ENCODE data around the gene TEX38.
"Not testable (repeated sequence)": the region's sequence is repeated elsewhere in the genome, so short reads cannot be mapped to it uniquely, and the experiment has no call there.

The TEX38 gene

DNA sequence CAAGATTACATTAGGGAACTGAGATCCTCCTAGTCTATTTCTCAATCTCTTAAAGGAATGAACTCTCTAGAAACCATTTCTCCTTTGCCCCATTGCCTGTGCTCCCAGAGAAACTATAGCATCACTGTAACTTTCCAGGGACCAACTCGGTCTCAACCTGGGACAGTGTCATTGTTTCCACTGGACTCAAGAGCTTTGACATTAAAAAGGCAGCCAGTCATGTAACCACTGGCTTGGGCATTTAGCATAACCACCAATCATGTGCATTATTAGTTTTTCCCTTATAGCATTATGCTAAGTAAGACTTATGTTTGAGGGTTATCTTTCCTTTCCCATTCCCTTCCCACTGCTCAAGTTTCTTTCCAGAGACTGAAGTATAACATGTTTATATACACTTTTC lies 18.2 kb downstream of the TEX38 start:
- FAIRE-seq: no peak

GRCh38 chr1:46690931-46691421 lies 19.3 kb downstream of the TEX38 start:
- FAIRE-seq: no peak

DNA sequence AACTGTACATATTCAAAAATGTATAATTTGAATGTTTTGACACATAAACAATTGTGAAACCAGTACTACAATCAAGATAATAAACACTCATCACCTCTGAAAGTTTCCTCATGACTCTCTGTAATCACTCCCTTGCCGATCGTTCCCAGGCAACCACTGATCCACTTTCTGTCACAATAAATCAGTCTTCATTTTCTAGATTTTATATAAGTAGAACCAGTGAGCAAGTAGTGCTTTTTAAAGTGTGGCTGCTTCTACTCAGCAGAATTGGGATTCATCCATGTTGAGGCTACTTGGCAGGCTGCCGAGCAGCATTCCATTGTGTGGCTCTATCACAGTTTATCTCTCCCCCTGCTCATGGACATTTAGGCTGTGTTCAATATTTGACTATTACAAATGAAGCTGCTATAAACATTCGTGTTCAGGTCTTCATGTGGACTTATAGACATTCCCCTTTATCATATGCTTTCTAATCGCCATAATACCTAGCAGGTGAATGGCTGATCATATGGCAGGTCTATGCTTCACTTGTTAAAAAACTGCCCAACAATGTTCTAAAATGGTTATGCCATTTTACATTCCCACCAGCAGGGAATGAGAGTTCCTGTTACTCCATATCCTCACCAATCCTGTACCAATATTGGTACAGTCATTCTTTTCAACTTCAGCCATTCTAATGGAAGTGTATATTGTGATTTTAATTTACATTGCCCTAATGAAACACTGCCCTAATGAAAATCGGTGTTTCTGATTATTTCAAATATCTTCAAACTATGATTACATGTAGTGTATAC lies 20.5 kb downstream of the TEX38 start:
- no peak for FAIRE-seq

DNA sequence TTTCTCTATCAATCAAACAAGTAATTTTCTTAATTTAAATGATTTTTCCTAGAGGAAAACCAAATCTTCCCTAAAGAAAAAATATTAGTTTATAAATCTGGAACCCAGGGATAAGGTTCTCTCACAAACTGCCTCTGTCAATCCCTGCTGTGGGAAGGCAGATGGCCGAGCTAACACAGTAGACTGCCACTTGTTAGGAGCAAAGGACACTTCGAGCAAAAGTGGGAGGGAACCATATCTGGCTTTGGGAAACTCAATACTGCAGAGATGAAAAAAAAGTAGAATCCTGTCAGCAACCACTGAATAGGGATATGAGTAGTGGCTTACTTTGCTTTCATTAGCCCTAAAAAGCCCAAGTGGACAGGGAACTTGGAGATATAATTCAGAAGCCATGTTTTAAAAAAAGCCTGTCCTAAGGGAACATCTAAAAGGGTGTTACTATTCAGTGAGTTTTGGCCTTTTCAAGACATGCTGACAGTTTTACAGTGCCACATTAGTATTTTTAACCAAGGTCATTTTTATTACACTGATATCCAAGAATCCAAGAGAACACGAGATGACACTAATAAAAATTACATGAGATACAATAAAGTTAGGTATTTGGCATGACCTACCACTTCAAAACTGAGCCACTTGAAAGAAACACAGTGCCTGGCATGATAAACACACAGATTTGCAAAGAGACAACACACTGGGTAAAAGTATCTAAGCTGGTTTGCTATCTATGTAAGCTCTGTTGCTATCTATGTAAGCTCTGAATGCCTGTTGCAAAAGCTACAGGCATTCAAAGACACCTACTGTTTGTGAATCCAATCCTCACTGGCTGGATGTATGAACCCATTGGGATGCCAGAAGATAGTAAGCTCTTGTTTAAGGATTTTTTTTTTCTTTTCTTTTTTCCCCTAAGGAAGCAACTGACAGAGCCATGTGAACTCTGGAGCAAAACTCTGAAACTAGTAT lies 21.4 kb downstream of the TEX38 start:
- FAIRE-seq: no peak

DNA sequence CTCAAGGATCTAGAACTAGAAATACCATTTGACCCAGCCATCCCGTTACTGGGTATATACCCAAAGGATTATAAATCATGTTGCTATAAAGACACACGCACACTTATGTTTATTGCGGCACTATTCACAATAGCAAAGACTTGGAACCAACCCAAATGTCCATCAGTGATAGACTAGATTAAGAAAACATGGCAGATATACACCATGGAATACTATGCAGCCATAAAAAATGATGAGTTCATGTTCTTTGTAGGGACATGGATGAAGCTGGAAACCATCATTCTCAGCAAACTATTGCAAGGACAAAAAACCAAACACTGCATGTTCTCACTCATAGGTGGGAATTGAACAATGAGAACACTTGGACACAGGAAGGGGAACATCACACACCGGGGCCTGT lies 23.0 kb downstream of the TEX38 start:
- not testable (repeated sequence) for FAIRE-seq

GRCh38 chr1:46697053-46697452 lies 25.4 kb downstream of the TEX38 start:
- no peak for FAIRE-seq

- FAIRE-seq: no peak
Observed at GRCh38 chr1:46699666-46700065, 28.0 kb downstream of the TEX38 start.

- FAIRE-seq: no peak
Observed at GRCh38 chr1:46703927-46704641, 32.4 kb downstream of the TEX38 start.

- FAIRE-seq: no peak
Observed at GRCh38 chr1:46705408-46705807, 33.8 kb downstream of the TEX38 start.

GRCh38 chr1:46708121-46708520 lies 36.5 kb downstream of the TEX38 start:
- FAIRE-seq: no peak

DNA sequence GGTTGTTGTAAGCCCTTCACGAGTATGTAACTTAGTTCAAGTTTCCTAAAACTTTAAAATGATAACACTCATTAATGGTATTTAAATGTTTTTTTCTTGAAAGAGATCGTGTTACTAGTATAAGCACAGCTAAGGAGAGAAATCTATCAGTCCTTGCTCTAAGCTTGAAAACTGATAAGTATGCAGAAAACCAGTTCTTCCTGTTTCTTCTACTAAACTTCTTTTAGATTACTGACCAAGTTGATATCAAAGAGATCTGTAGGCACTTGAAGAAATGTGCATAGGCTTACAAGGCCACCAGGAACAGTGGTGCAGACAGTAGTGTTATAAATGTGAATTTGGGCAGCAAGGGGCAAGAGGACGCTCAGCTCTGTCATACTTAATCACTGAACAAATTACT lies 43.3 kb downstream of the TEX38 start:
- no peak for FAIRE-seq

DNA sequence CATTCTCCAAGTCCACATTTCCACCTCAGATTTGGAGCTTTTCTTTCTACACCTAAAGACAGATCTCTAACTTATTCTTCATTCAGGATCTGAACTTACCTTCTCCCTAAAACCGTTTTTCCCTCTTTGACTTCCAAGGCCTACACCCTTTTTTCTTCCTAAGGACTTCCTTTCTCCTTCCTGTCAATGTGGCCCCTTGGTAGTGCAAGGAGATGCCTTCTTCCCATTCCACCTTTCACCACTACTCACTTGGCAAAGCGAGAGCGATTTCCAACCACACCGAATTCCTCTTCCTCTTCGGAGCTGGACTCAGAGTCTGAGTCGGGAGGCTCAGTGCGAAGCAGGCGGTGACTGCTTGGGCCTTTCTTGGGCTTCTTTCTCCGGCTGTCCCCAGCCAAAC lies 46.0 kb downstream of the TEX38 start:
- FAIRE-seq: no peak

GRCh38 chr1:46718340-46718726 lies 46.7 kb downstream of the TEX38 start:
- FAIRE-seq: no peak

DNA sequence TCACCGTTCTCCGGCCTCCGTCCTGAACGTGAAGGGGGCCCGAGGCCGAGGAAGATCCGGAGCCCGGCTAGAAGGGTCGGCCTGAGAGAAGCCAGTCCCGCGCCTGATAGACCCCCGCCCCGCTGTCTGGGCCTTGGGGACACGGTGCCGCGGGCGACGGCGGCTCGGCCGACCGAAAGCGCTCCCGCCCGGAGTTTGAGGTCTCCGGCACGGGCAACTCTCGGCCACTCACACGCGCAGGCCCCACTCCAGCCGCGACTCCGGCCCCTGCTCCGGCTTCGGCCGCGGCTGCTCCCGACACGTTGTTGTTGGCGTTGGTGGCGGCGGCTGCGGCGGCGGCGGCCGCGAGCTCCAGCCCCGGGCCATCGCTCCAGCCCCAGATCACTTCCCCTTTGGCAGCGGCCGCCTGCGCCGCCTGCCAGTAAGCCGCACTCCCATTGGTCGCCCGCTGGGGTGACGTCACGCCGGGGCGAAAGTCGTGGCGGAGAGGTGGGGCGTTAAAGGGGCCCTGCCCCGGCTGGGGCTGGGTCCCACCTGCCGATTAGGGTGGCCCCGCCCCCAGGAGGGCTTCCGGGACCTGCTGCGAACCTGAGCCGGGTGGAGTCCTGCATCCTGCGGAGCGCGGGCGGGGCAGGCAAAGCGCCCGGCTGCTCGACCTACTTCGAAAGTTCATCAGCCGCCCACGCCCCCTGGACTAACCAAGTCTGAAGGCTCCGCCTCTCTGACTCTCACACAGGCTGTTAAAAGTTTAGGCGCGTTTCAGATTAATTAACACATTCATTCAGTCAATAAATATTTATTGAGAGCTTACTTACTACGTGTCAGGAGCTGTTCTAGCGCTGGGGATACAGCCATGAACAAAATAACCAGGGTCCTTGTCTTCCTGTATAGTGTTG lies 47.3 kb downstream of the TEX38 start, which contains the start of gene EFCAB14:
TSS of gene EFCAB14 (minus strand) at position 388 of the 896 bp plus-strand sequence. CDS start 1,027 bp downstream, outside the sequence.
- FAIRE-seq: no peak

GRCh38 chr1:46719689-46720088 lies 48.0 kb downstream of the TEX38 start:
- FAIRE-seq: peak; percentile 58

DNA sequence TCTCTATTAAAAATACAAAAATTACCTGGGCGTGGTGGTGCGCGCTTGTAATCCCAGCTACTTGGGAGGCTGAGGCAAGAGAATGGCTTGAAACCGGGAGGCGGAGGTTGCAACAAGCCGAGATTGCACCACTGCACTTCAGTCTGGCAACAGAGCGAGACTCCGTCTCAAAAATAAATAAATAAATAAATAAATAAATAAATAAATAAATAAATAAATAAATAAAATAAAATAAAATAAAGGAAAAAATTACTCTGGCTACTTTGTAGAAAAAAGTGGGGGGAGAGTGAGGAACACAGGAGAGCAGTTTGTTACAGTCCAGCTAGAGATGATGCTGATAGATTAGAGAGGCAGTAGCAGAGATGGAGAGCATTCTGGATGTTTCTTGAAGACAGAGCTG lies 48.7 kb downstream of the TEX38 start:
- not testable (repeated sequence) for FAIRE-seq

DNA sequence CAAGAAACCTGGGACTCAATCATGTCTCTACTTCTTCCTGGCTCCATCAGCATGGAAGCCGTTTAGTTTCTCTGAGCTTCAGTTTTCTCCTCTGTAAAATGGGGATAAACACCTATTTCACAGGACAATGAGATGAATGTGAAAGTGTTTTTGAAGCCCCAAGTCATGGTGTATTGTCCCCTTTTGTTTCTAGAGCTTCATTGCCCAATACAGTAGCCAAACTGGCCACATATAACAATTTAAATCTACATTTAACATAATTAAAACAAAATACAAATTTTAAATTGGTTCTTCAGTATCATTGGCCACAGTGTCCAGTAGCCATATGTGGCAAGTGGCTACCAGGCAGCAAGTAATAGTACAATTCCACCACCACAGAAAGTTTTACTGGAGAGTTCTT lies 49.5 kb downstream of the TEX38 start:
- no peak for FAIRE-seq

DNA sequence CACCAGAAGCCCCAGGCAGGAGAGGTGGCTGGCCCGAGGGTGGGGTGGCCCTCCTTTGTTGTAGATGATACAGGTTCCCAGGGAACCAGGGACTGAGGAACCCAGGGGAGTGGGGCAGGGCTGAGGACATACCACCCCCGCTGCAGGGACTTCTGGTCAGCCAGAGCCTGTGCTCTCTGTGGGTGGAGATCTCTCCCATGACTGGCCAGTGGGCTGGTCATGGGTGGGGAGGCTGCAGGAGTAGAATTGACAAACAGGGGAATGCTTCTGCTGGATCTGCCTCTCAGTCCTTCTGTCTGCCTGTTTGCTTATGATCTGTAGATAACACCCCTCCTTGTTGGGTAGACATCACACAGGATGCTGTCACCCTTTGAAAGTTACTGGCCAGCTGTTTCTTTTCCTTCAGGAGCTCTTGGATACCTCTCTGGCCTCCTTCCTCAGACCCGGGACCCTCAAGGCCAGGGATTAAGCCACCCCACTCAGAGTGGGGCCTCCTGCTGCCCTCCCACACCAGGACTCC lies 50.1 kb downstream of the TEX38 start:
- FAIRE-seq: no peak
